GM19240 (cell line): ENCODE data around the gene DLX3.

Experiments
- DNase-seq: peaks from one replicate; pipeline ENCODE4 v3.0.0; 2011; ENCODE audit warnings: low spot score; ENCODE audit not compliant: insufficient read length

The DLX3 gene

GRCh38 chr17:49992933-49993422 lies 2.0 kb downstream of the DLX3 start:
- DNase-seq: no peak

GRCh38 chr17:49992191-49992932 lies 2.7 kb downstream of the DLX3 start:
- DNase-seq: no peak

- no peak for DNase-seq
Measured at GRCh38 chr17:49991409-49991808, 3.6 kb downstream of the DLX3 start.

GRCh38 chr17:49990921-49991320 lies 4.1 kb downstream of the DLX3 start:
- DNase-seq: no peak

- DNase-seq: no peak
Measured at GRCh38 chr17:49990331-49990730, 4.7 kb downstream of the DLX3 start.

GRCh38 chr17:49989518-49989880 lies 5.5 kb downstream of the DLX3 start:
- DNase-seq: no peak

GRCh38 chr17:49987681-49988441 lies 7.2 kb downstream of the DLX3 start:
- DNase-seq: no peak

GRCh38 chr17:49987290-49987585 lies 7.8 kb downstream of the DLX3 start:
- DNase-seq: no peak

GRCh38 chr17:49986396-49987289 lies 8.4 kb downstream of the DLX3 start:
- no peak for DNase-seq

GRCh38 chr17:49985310-49985990 lies 9.6 kb downstream of the DLX3 start:
- no peak for DNase-seq

GRCh38 chr17:49984776-49985175 lies 10.2 kb downstream of the DLX3 start:
- DNase-seq: no peak

GRCh38 chr17:49984283-49984682 lies 10.7 kb downstream of the DLX3 start:
- no peak for DNase-seq

GRCh38 chr17:49980703-49981197 lies 14.3 kb downstream of the DLX3 start:
- DNase-seq: no peak

- no peak for DNase-seq
Measured at GRCh38 chr17:49979748-49980479, 15.1 kb downstream of the DLX3 start.

- DNase-seq: no peak
Measured at GRCh38 chr17:49978501-49978900, 16.5 kb downstream of the DLX3 start.

GRCh38 chr17:49977463-49978389 lies 17.3 kb downstream of the DLX3 start:
- no peak for DNase-seq

- DNase-seq: no peak
Measured at GRCh38 chr17:49976828-49977202, 18.2 kb downstream of the DLX3 start.

GRCh38 chr17:49976163-49976827 lies 18.7 kb downstream of the DLX3 start:
- DNase-seq: no peak

- DNase-seq: no peak
Measured at GRCh38 chr17:49975531-49975930, 19.5 kb downstream of the DLX3 start.
